Right atrium auricular region (tissue), 2 donors: Measurements from ENCODE around the gene CCDC177. TPM values are rescaled to one million over a fixed set of nuclear protein-coding genes. Genes with fewer than 3 reads are reported as not detected.

Experiments used
- DNase-seq: peaks from one replicate; pipeline ENCODE4 v3.0.0-alpha.2; 2019; ENCODE audit warnings: low spot score
- H3K27ac ChIP-seq, 2 donors: fragments of 200-600 bp; sonication (generic); 1 replicate in 1 of 2; 2 replicates in 1 of 2; pipeline ENCODE4 v1.5.1; 2016 to 2019
- H3K27me3 ChIP-seq, 2 donors: fragments of 200-600 bp; sonication (generic); one replicate each; pipeline versions ENCODE4 v1.5.1 to v1.6.0; 2017 to 2019
- H3K36me3 ChIP-seq: fragments of 200-600 bp; sonication (generic); one replicate; pipeline ENCODE4 v1.5.1; 2016
- H3K4me1 ChIP-seq, 2 donors: fragments of 200-600 bp; sonication (generic); one replicate each; pipeline versions ENCODE4 v1.5.1 to v1.6.0; 2017 to 2019
- H3K4me3 ChIP-seq, 2 donors: fragments of 200-600 bp; sonication (generic); 1 replicate in 1 of 2; 2 replicates in 1 of 2; pipeline ENCODE4 v1.5.1; 2017 to 2019; ENCODE audit warnings: mild to moderate bottlenecking in 1 of 2, moderate library complexity in 1 of 2
- H3K9me3 ChIP-seq, 2 donors: fragments of 200-600 bp; sonication (generic); one replicate each; pipeline ENCODE4 v1.5.1; 2019
- total RNA-seq, 2 donors: library from RNA; depleted of rRNA; stranded (reverse); fragments of >200 nt; gene quantifications; one replicate each; pipeline ENCODE4 v1.1.0, GENCODE V29; 2016
- TF ChIP-seq, protein P1 (sequence below), 2 donors: fragments of 200-600 bp; sonication (generic); IDR thresholded peaks; one replicate each; pipeline ENCODE4 v1.5.1; 2019; ENCODE audit warnings: antibody characterized with exemption in 2 of 2

The CCDC177 gene
- total RNA-seq, 2 donors from 2014 or later = not detected

- Histone ChIP-seq H3K4me3 (peak overlapping the region in 1 of 2 donors; percentile 82), H3K27me3 (no peaks in the 10 kb centered on the region), H3K4me1 (peaks cover 0 to 73% of the 10 kb centered on the region in 2 donors), H3K27ac (peak overlapping the region; percentile 97 to 98), H3K36me3 (no peaks in the 10 kb centered on the region), H3K9me3 (no peaks in the 10 kb centered on the region)
- TF ChIP-seq, protein P1, sequence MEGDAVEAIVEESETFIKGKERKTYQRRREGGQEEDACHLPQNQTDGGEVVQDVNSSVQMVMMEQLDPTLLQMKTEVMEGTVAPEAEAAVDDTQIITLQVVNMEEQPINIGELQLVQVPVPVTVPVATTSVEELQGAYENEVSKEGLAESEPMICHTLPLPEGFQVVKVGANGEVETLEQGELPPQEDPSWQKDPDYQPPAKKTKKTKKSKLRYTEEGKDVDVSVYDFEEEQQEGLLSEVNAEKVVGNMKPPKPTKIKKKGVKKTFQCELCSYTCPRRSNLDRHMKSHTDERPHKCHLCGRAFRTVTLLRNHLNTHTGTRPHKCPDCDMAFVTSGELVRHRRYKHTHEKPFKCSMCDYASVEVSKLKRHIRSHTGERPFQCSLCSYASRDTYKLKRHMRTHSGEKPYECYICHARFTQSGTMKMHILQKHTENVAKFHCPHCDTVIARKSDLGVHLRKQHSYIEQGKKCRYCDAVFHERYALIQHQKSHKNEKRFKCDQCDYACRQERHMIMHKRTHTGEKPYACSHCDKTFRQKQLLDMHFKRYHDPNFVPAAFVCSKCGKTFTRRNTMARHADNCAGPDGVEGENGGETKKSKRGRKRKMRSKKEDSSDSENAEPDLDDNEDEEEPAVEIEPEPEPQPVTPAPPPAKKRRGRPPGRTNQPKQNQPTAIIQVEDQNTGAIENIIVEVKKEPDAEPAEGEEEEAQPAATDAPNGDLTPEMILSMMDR (IDR thresholded peaks at IDR 0.05) = no peak
- no peak for DNase-seq
Measured at GRCh38 chr14:69613312-69614073, 38.8 kb upstream of the CCDC177 start.

DNA sequence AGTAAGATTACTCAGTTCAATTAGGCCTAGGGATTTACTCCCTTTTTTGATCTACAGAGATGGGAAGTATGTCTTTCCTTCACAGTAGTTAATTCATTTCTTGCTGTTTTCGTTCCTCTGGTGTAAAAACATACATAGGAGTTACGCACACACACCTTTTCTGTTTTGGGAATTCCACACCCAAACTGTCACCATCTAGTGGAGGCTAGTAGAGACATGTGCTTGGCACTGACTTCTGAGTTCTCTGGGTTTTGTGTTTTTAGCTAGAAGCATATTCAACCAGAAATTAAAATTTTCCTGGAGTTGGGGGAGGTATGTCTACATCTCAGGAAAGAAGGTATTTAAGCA is 38.1 kb upstream of the CCDC177 start:
- TF ChIP-seq, protein P1 (IDR thresholded peaks at IDR 0.05) = peak in 1 of 2 donors; percentile 36
- H3K4me1 ChIP-seq = peaks cover 0 to 66% of the 10 kb centered on the region in 2 donors
- H3K36me3 ChIP-seq = no peaks in the 10 kb centered on the region
- no peak for DNase-seq
- no peaks in the 10 kb centered on the region for H3K9me3 ChIP-seq
- H3K4me3 ChIP-seq = peak overlapping the region; percentile 82 to 83
- peak overlapping the region; percentile 97 to 98 for H3K27ac ChIP-seq
- H3K27me3 ChIP-seq = no peaks in the 10 kb centered on the region

DNA sequence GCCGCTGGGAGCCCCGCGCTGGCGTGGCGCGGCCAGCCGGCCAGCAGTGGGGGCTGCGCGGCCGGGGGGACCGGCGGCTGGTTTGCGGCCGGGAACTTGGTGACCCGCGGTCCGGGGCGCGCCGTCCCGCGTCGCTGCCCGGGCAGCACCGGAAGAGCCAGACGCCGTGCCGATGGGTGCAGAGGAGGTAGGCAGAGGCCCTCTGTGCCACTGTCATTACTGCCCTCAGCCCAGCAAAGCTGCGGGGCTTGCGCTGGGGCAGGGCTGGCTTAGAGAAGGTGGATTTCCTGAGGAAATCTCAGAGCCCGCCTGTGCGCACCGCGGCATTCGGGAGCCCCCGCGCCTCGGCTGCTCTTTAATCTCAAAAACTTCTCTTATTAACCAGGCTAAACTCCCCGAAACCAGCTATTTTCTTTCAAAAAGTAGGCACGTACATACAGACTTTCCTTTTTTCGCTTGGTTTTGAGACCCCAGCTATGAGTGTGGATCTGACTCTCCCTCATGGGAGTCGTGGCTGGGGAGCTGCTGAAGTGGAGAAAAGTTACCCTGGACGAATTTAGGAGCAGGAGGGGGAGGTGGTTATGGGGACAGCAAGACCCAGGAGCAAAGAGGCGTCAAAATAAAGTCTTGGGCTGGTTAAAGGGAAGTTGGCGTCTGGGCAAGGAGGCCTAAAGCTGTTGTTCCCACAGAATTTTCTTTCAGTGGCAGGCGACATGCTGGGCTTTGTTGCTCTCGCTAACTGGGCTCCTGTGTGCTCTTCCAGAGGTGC is 37.5 kb upstream of the CCDC177 start:
- Histone ChIP-seq H3K4me3 (peak overlapping the region; percentile 82 to 83), H3K9me3 (no peaks in the 10 kb centered on the region), H3K27ac (peak overlapping the region; percentile 97 to 98), H3K27me3 (no peaks in the 10 kb centered on the region), H3K4me1 (peaks cover 0 to 60% of the 10 kb centered on the region in 2 donors), H3K36me3 (no peaks in the 10 kb centered on the region)
- TF ChIP-seq, protein P1 (IDR thresholded peaks at IDR 0.05) = no peak
- DNase-seq = no peak

GRCh38 chr14:69611172-69612013 is 36.7 kb upstream of the CCDC177 start, which contains the start of gene SUSD6:
Gene SUSD6, plus strand, starts transcription at chr14:69611596. Its CDS starts 46,997 bp downstream, at chr14:69658593.
- TF ChIP-seq, protein P1 (IDR thresholded peaks at IDR 0.05) = no peak
- Histone ChIP-seq H3K36me3 (no peaks in the 10 kb centered on the region), H3K4me3 (peak within 1 kb of the TSS; percentile 82 to 83), H3K27me3 (no peaks in the 10 kb centered on the region), H3K4me1 (peaks cover 0 to 52% of the 10 kb centered on the region in 2 donors), H3K27ac (peak within 1 kb of the TSS; percentile 97 to 98), H3K9me3 (no peaks in the 10 kb centered on the region)
- peak; percentile 91 for DNase-seq

GRCh38 chr14:69610874-69611171 is 36.2 kb upstream of the CCDC177 start:
- TF ChIP-seq, protein P1 (IDR thresholded peaks at IDR 0.05) = no peak
- H3K27ac ChIP-seq = peak overlapping the region; percentile 83 to 98
- no peak for DNase-seq
- H3K27me3 ChIP-seq = no peaks in the 10 kb centered on the region
- H3K4me1 ChIP-seq = peaks cover 0 to 46% of the 10 kb centered on the region in 2 donors
- no peaks in the 10 kb centered on the region for H3K36me3 ChIP-seq
- peak overlapping the region; percentile 47 to 82 for H3K4me3 ChIP-seq
- H3K9me3 ChIP-seq = no peaks in the 10 kb centered on the region
